HG02938 (cell line): ENCODE data around the gene SENP1.

Source experiments
- ATAC-seq: cut with Tn5 transposase; IDR thresholded peaks from one replicate; pipeline ENCODE4 v1.9.1; 2021; ENCODE audit warnings: mild to moderate bottlenecking, moderate library complexity; ENCODE audit not compliant: unreplicated experiment

The SENP1 gene

DNA sequence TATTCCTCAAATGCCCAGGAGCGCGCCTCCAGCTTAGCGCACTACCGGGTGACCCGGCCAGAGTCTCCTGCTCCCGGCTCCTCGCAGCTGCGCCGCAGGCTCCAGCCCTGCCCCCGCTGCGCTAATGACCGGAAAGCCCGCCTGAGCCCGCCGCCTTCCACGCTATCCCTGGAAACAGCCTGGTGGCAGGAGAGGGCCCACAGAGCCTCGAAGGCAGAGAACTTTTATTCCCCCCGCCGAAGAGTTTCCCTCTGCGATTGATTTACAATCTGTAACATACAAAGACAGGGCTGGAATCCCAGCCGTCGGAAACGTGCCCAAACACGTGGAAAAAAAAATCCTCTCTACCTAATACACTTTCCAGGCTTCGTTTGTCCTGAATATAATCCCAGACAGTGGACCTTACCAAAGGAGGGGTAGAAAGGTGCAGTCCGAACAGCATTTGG is 103.1 kb downstream of the SENP1 start:
- ATAC-seq = no peak

DNA sequence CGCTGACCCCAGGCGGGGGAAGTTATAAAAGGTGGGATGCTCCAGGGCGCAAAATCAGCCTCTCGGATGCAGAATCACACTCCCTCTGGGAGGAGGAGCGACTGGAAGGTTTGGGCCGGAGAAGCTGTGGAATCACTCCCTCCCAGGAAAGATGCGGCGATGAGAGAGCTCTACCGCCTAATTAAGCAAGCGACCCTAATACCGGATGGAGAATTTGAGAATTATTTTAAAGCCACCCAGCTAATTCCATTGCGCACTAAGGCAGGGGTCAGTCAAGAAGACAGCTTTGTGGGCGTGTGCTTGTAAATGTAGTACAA is 103.5 kb downstream of the SENP1 start:
- no peak for ATAC-seq

DNA sequence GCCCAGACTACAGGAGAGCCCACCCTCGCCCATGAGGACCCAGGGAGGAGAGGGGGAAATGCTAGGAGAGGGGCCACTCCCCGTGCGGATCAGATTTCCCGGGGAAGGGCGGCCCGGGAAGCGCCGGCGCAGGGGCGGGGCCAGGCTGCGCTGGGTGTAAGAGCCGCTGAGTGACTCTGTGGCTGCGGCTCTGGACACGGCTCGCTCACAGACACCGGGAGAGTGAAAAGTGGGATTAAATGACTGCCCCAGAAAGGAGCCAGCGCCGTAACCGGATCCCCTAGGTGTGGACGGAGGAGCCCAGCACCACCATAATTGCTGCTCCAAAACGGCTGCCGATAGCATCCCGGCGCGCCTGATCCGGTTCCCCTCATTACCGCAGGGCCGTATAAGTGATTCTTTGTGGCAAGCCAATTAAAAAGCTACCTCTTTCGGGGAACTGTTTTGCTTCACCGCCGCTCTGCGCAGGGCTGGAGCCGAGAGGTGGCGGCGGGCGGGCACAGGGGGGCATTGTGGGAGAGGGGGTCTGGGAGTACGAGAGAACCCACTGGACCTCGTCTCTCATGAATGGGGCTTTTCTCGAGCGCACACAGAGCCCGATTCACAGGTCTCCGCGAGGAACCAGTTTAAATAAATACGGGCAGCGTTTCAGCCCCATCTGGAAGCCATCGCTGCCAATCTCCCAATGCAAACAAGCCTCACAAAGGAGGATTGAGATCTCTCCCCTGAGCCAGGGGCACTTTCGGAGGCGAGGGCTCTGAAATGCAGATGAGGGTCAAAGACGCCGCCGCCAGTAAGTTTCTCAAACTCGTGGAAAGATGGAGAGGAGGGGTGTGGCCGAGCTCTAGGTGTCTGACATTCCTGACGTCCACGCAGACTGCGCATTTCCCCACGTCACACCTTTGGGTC is 104.1 kb downstream of the SENP1 start:
- no peak for ATAC-seq

DNA sequence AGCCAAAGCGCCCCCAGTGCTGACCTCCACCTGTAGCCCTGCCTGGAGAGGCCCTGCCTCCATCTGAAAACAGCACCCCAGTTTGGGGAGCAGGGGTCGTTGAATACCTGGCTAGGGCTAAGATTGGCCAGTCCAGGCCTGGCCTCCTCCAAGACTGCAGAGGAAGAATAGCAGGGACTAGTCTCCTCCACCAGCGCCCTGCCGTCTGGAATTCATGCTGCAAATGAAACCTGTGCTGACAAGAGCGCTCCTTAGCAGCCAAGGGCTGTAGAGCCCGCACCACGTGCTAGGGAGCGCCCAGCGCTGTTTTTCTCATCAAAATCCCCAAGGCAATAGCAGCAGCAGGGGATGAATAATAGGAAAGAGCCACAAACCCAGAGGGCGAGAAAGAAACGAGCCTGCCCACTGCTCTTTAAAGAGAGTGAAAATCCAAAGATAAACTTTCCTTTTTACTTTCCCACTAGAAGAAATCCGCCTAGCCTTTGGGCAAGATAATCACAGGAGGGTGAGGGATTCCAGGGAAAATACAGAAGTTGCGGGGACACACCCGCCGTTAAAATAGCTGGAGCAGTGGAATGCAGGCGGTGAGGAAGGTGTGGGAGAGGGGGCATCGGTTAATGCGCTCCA is 104.9 kb downstream of the SENP1 start:
- no peak for ATAC-seq

DNA sequence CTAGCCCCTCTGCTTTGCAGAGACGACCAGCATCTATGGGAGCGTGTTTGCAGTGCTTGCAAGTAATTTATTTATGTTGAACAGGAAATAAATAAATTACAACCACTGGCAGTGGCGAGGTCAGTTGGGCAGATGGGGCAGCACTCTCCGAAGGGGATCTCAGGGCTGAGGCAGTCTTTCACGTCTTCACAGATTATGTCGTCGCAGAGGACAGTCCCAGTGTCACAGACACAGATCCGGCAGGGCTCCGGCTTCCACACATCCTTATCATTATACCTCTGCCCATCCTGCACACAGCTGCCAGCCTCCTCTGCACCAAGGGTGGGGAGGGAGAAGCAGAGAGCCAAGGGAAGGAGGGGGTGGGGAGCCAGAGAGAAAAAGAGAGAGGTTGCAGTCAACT is 106.1 kb downstream of the SENP1 start:
- ATAC-seq = no peak

DNA sequence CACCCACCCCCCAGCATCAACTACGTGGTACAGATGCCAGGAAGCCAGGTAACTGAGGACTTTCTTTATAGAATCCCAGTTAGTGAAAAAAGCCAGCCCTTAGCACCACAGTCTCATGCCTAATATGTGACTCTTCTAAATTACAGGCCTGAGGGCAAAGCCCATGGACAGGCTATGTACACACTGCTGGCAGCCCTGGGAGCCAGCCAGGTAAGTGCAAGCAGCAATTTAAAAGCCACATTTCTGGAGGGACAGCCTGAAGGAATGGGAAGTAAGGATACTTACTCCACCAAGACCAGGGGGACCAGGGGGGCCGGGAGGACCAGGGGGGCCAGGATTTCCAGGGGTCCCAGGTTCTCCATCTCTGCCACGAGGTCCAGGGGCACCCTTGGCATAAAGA is 108.6 kb downstream of the SENP1 start:
- no peak for ATAC-seq

DNA sequence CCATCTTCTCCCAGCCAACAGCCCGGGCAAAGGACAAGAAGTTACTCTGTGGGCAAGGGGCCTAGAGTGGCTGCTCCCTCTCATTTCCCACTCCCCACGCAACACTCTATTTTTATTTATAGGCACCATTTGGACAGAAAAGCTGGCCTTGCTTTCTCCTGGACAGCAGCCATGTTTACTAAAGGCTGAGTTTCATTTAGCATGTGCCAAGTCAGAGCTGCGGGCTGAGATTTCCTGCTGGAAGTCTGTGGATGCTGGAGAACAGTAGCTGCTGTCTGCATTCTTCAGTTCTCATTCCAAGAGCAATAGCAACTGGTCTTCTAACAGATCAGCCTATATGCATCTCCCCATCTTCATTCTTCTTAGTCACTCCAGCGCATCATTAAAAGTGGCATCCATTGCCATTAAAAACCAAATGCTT is 109.9 kb downstream of the SENP1 start:
- ATAC-seq = no peak

DNA sequence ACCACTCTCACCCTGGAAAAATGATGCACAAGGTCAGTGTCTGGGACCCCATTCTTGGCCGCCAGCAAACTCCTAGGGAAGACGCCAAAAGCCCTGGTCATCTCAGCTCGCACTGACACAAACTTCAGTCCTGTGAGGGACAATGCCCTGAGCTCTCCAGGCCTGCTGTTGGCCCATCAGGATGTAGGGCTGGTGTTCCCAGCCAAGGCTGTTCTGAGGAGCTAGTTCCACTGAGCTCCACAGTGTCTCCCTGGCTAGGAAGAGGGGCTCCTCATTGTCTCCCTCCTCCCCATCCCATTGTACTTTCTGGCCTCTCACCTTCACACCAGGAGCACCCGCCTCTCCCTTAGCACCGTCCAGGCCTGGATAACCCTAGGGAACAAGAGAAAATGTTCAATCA is 112.4 kb downstream of the SENP1 start:
- no peak for ATAC-seq
